HG02588 (cell line): ENCODE results near the gene ZNF524.

Experiments used
- ATAC-seq: cut with Tn5 transposase; IDR thresholded peaks from one replicate; pipeline ENCODE4 v1.9.1; 2021; ENCODE audit warnings: mild to moderate bottlenecking, moderate library complexity; ENCODE audit not compliant: unreplicated experiment

ZNF524 gene

GRCh38 chr19:55601084-55601483 is 996 bp downstream of the ZNF524 start:
- ATAC-seq = no peak

- ATAC-seq = no peak
These were observed 2.3 kb downstream of the ZNF524 start for GRCh38 chr19:55602104-55603001.

- no peak for ATAC-seq
These were observed 3.0 kb downstream of the ZNF524 start for GRCh38 chr19:55603115-55603514.

GRCh38 chr19:55603581-55604292 is 3.6 kb downstream of the ZNF524 start:
- ATAC-seq = no peak

- peak; percentile 65 for ATAC-seq
These were observed 5.1 kb downstream of the ZNF524 start for GRCh38 chr19:55605207-55605636.

- peak; percentile 17 for ATAC-seq
These were observed 5.8 kb downstream of the ZNF524 start, which contains the start of gene ZNF865 for GRCh38 chr19:55605637-55606470. Gene ZNF865 (plus strand): TSS chr19:55605647. CDS start chr19:55613619, 7,972 bp downstream.

GRCh38 chr19:55606471-55606787 is 6.3 kb downstream of the ZNF524 start:
- ATAC-seq = no peak

- no peak for ATAC-seq
These were observed 6.7 kb downstream of the ZNF524 start for GRCh38 chr19:55606817-55607216.

- ATAC-seq = no peak
These were observed 9.2 kb downstream of the ZNF524 start for GRCh38 chr19:55609326-55609725.

- ATAC-seq = no peak
These were observed 11.4 kb downstream of the ZNF524 start for GRCh38 chr19:55611300-55611982.

- ATAC-seq = no peak
These were observed 12.0 kb downstream of the ZNF524 start for GRCh38 chr19:55611983-55612645.

GRCh38 chr19:55613396-55613795 is 13.3 kb downstream of the ZNF524 start:
- no peak for ATAC-seq

- no peak for ATAC-seq
These were observed 14.0 kb downstream of the ZNF524 start for GRCh38 chr19:55613930-55614710.

- no peak for ATAC-seq
These were observed 14.8 kb downstream of the ZNF524 start for GRCh38 chr19:55614711-55615542.

- ATAC-seq = no peak
These were observed 15.7 kb downstream of the ZNF524 start for GRCh38 chr19:55615543-55616394.

- ATAC-seq = no peak
These were observed 16.3 kb downstream of the ZNF524 start for GRCh38 chr19:55616395-55616875.

- no peak for ATAC-seq
These were observed 17.3 kb downstream of the ZNF524 start for GRCh38 chr19:55617426-55617825.
